CD14-positive monocyte (primary cell): Measurements from ENCODE around the gene PPM1H. TPM values are rescaled to one million over a fixed set of nuclear protein-coding genes. Genes with fewer than 3 reads are reported as not detected.

Experiments
- DNase-seq, 3 donors: peaks; one replicate each; pipeline ENCODE4 v3.0.0-alpha.2; 2011 to 2022
- H2AFZ ChIP-seq: 2 replicates; pipeline ENCODE4 v1.6.0; 2012; ENCODE audit warnings: mild to moderate bottlenecking, low read depth, low read length, inconsistent platforms; ENCODE audit not compliant: insufficient read depth, poor library complexity, severe bottlenecking
- H3K27ac ChIP-seq, 2 donors: 1 replicate in 1 of 2; 2 replicates in 1 of 2; pipeline ENCODE4 v1.5.1; 2012 to 2013; ENCODE audit warnings: low read length in 2 of 2, control low read depth in 1 of 2, inconsistent platforms in 1 of 2, low read depth in 1 of 2, mild to moderate bottlenecking in 1 of 2
- H3K27me3 ChIP-seq, 2 donors: one replicate each; pipeline versions ENCODE4 v1.6.0 to v1.6.1; 2011 to 2013; ENCODE audit warnings: low read length in 2 of 2; ENCODE audit not compliant: control insufficient read depth in 2 of 2, insufficient read depth in 2 of 2
- H3K36me3 ChIP-seq, 2 donors: replicated peaks in 1 of 2; 1 replicate in 1 of 2; 2 replicates in 1 of 2; pipeline versions ENCODE4 v1.5.1 to v1.6.1; 2012 to 2013; ENCODE audit warnings: low read length in 2 of 2, control low read depth in 1 of 2, inconsistent platforms in 1 of 2, mild to moderate bottlenecking in 1 of 2; ENCODE audit not compliant: insufficient read depth in 2 of 2, control insufficient read depth in 1 of 2
- H3K4me1 ChIP-seq, 2 donors: 1 replicate in 1 of 2; 2 replicates in 1 of 2; pipeline versions ENCODE4 v1.5.1 to v1.6.1; 2012 to 2013; ENCODE audit warnings: low read length in 2 of 2, control low read depth in 1 of 2, inconsistent platforms in 1 of 2, mild to moderate bottlenecking in 1 of 2, moderate library complexity in 1 of 2; ENCODE audit not compliant: insufficient read depth in 2 of 2, control insufficient read depth in 1 of 2
- H3K4me2 ChIP-seq: replicated peaks from 2 replicates; pipeline ENCODE3; 2012; ENCODE audit warnings: low read length, moderate library complexity, mild to moderate bottlenecking; ENCODE audit not compliant: poor library complexity, severe bottlenecking; ENCODE audit errors: extremely low read depth
- H3K4me3 ChIP-seq, 3 experiments: fragments of 200-600 bp in 1 of 3; sonication (generic) in 1 of 3; replicated peaks in 1 of 3; 1 replicate in 2 of 3; 2 replicates in 1 of 3; pipeline ENCODE4 v1.5.1; 2011 to 2013; ENCODE audit warnings: low read length in 3 of 3, mild to moderate bottlenecking in 3 of 3, control low read depth in 2 of 3, low read depth in 2 of 3, inconsistent platforms in 1 of 3, moderate library complexity in 1 of 3
- H3K79me2 ChIP-seq: 2 replicates; pipeline ENCODE4 v1.6.0; 2012; ENCODE audit warnings: mild to moderate bottlenecking, control low read depth, inconsistent platforms, low read length, moderate library complexity; ENCODE audit not compliant: insufficient read depth
- H3K9ac ChIP-seq: 2 replicates; pipeline ENCODE4 v1.6.0; 2017; ENCODE audit warnings: low read length, mild to moderate bottlenecking; ENCODE audit not compliant: insufficient read depth, poor library complexity, severe bottlenecking
- H3K9me3 ChIP-seq, 2 donors: replicated peaks in 1 of 2; 1 replicate in 1 of 2; 2 replicates in 1 of 2; pipeline versions ENCODE4 v1.5.1 to v1.6.1; 2012 to 2013; ENCODE audit warnings: low read length in 2 of 2, control low read depth in 1 of 2; ENCODE audit not compliant: control insufficient read depth in 1 of 2, insufficient read depth in 1 of 2
- H4K20me1 ChIP-seq: 2 replicates; pipeline ENCODE4 v1.6.0; 2012; ENCODE audit warnings: mild to moderate bottlenecking, low read length, control low read depth, moderate library complexity; ENCODE audit not compliant: insufficient read depth
- H3K27ac Mint-ChIP-seq, 7 donors: one replicate each; pipeline ENCODE4 v1.8.0; 2020; ENCODE audit warnings: mild to moderate bottlenecking in 7 of 7, mixed read lengths in 7 of 7, moderate library complexity in 6 of 7, inconsistent platforms in 2 of 7
- H3K27me3 Mint-ChIP-seq, 3 donors: one replicate each; pipeline ENCODE4 v1.8.0; 2021 to 2022; ENCODE audit warnings: low read depth in 3 of 3, mild to moderate bottlenecking in 3 of 3, mixed read lengths in 3 of 3, moderate library complexity in 3 of 3, inconsistent platforms in 1 of 3
- H3K36me3 Mint-ChIP-seq, 2 donors: one replicate each; pipeline ENCODE4 v1.8.0; 2020; ENCODE audit warnings: mixed read lengths in 2 of 2, inconsistent platforms in 1 of 2, mild to moderate bottlenecking in 1 of 2
- H3K4me1 Mint-ChIP-seq: one replicate; pipeline ENCODE4 v1.8.0; 2020; ENCODE audit warnings: mild to moderate bottlenecking, mixed read lengths
- H3K4me3 Mint-ChIP-seq, 2 donors: one replicate each; pipeline ENCODE4 v1.8.0; 2020; ENCODE audit warnings: mild to moderate bottlenecking in 2 of 2, mixed read lengths in 2 of 2, moderate library complexity in 1 of 2
- H3K9me3 Mint-ChIP-seq, 7 donors: one replicate each; pipeline ENCODE4 v1.8.0; 2020 to 2022; ENCODE audit warnings: mixed read lengths in 7 of 7, mild to moderate bottlenecking in 6 of 7, moderate library complexity in 6 of 7, inconsistent platforms in 2 of 7
- CTCF ChIP-seq: fragments of 200-600 bp; IDR thresholded peaks from one replicate; pipeline ENCODE4 v1.8.0; 2022; ENCODE audit warnings: antibody characterized with exemption, mild to moderate bottlenecking
- WGBS: methylation state at CpG from one replicate; pipeline ENCODE4 v1.1.5; 2013; ENCODE audit warnings: missing lambda C conversion rate; ENCODE audit not compliant: insufficient coverage; 5-methylcytosine and 5-hydroxymethylcytosine counted together
- intact Hi-C, 2 donors: fragments of 100-400 bp; cut with micrococcal nuclease; formaldehyde crosslinking; loops; one replicate each; pipeline versions ENCODE4 v1.15.0 to v1.15.1; 2023
- polyA plus RNA-seq, 3 donors: library from polyadenylated mRNA; depleted of rRNA in 1 of 3; unstranded in 2 of 3; stranded (reverse) in 1 of 3; fragments of 300-500 nt in 2 of 3; fragments of >200 nt in 1 of 3; fragmentation: Illumina TruSeq in 2 of 3; gene quantifications; 1 replicate in 2 of 3; 2 replicates in 1 of 3; pipeline ENCODE4 v1.2.3, GENCODE V29; 2012 to 2021

PPM1H gene
- polyA plus RNA-seq, 3 donors = 1.5 to 2.8 (median 1.9) TPM

- H3K9ac ChIP-seq = no peak overlapping the region
- no peaks in the 10 kb centered on the region for H3K36me3 ChIP-seq
- Mint-ChIP-seq H3K4me3 (no peak overlapping the region), H3K9me3 (peaks cover 0 to 16% (median 5%) of the 10 kb centered on the region in 7 donors), H3K36me3 (no peaks in the 10 kb centered on the region), H3K27ac (no peak overlapping the region), H3K27me3 (peaks cover 0 to 2% (median 1%) of the 10 kb centered on the region in 3 donors), H3K4me1 (no peaks in the 10 kb centered on the region)
- no peaks in the 10 kb centered on the region for H3K79me2 ChIP-seq
- no peak overlapping the region for H3K4me2 ChIP-seq
- intact Hi-C loops = no loop called here
- H4K20me1 ChIP-seq = no peaks in the 10 kb centered on the region
- WGBS = no CpG with 5 or more reads among the region's 1 CpG
- no peak overlapping the region for H3K4me3 ChIP-seq
- no peak overlapping the region for H2AFZ ChIP-seq
- DNase-seq = no peak
- no peak overlapping the region for H3K27ac ChIP-seq
- no peak for TF ChIP-seq CTCF
- no peaks in the 10 kb centered on the region for H3K9me3 ChIP-seq
- H3K4me1 ChIP-seq = no peaks in the 10 kb centered on the region
- H3K27me3 ChIP-seq = no peaks in the 10 kb centered on the region
Measured at GRCh38 chr12:62950317-62950716, 15.4 kb upstream of the PPM1H start.

DNA sequence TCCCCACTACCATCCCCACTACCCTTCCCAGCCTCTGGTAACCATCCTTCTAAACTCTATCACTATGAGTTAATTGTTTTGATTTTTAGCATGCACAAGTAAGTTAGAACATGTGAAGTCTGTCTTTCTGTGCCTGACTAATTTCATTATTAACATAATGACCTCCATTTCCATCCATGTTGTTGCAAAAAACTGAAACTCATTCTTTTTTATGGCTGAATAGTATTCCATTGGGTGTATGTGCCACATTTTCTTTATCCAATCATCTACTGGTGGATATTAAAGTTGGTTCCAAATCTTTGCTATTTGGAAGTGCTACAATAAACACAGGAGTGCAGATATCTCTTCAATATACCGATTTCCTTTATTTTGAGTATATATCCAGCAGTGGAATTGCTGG is 13.2 kb upstream of the PPM1H start:
- no peak overlapping the region for H3K27ac ChIP-seq
- intact Hi-C loops = no loop called here
- H3K79me2 ChIP-seq = no peaks in the 10 kb centered on the region
- no peaks in the 10 kb centered on the region for H3K4me1 ChIP-seq
- no peak for DNase-seq
- no CpG with 5 or more reads among the region's 1 CpG for WGBS
- Mint-ChIP-seq H3K27me3 (peaks cover 1 to 6% (median 3%) of the 10 kb centered on the region in 3 donors), H3K4me3 (no peak overlapping the region), H3K27ac (no peak overlapping the region), H3K4me1 (no peaks in the 10 kb centered on the region), H3K9me3 (peaks cover 0 to 10% (median 5%) of the 10 kb centered on the region in 7 donors), H3K36me3 (no peaks in the 10 kb centered on the region)
- no peak overlapping the region for H3K4me3 ChIP-seq
- TF ChIP-seq CTCF = no peak
- H3K4me2 ChIP-seq = no peak overlapping the region
- no peaks in the 10 kb centered on the region for H4K20me1 ChIP-seq
- peaks cover 0 to 3% of the 10 kb centered on the region in 2 donors for H3K27me3 ChIP-seq
- no peak overlapping the region for H2AFZ ChIP-seq
- no peaks in the 10 kb centered on the region for H3K9me3 ChIP-seq
- no peaks in the 10 kb centered on the region for H3K36me3 ChIP-seq
- H3K9ac ChIP-seq = no peak overlapping the region
